SU-DHL-6 (cell line): ENCODE results near the gene TH.

Experiments used
- H2AFZ ChIP-seq: fragments of 200-600 bp; sonication (generic); 2 replicates; pipeline ENCODE4 v1.6.1; 2014; ENCODE audit warnings: low read depth, mild to moderate bottlenecking, moderate library complexity, mixed read lengths, antibody characterized with exemption, low read length; ENCODE audit not compliant: severe bottlenecking
- H3F3A ChIP-seq: fragments of 200-600 bp; shearing (Covaris generic); 2 replicates; pipeline ENCODE4 v1.6.0; 2016; ENCODE audit warnings: antibody characterized with exemption, mild to moderate bottlenecking; ENCODE audit not compliant: insufficient read depth
- H3K27ac ChIP-seq: fragments of 200-600 bp; sonication (generic); 2 replicates; pipeline ENCODE4 v1.5.1; 2016; ENCODE audit warnings: low read depth, mild to moderate bottlenecking, low read length, moderate library complexity, mixed read lengths
- H3K27me3 ChIP-seq: fragments of 200-600 bp; sonication (generic), shearing (Covaris generic); 2 replicates; pipeline ENCODE4 v1.6.0; 2014; ENCODE audit warnings: mild to moderate bottlenecking, low read length
- H3K36me3 ChIP-seq: fragments of 200-600 bp; sonication (generic); 2 replicates; pipeline ENCODE4 v1.6.1; 2014; ENCODE audit warnings: mild to moderate bottlenecking, low read length, mixed read lengths
- H3K4me2 ChIP-seq: fragments of 300-600, 200-600 bp; shearing (Covaris generic), sonication (generic); 2 replicates; pipeline ENCODE4 v1.6.0; 2014; ENCODE audit warnings: low read length, low read depth, mild to moderate bottlenecking; ENCODE audit not compliant: poor library complexity, severe bottlenecking
- H3K4me3 ChIP-seq: fragments of 200-600 bp; sonication (generic); 2 replicates; pipeline ENCODE4 v1.5.1; 2014; ENCODE audit warnings: antibody characterized with exemption, low read length, mild to moderate bottlenecking, mixed read lengths; ENCODE audit not compliant: insufficient read depth, poor library complexity, severe bottlenecking
- H3K79me2 ChIP-seq: fragments of 200-600 bp; sonication (generic); 2 replicates; pipeline ENCODE4 v1.6.1; 2014; ENCODE audit warnings: mild to moderate bottlenecking, low read length, moderate library complexity; ENCODE audit not compliant: insufficient read depth
- H3K9ac ChIP-seq: fragments of 200-600 bp; sonication (generic); 2 replicates; pipeline ENCODE4 v1.7.0; 2014; ENCODE audit warnings: mild to moderate bottlenecking, low read length
- H3K9me2 ChIP-seq: fragments of 200-600 bp; sonication (generic); replicated peaks from 2 replicates; pipeline ENCODE4 v1.6.1; 2014; ENCODE audit warnings: low read length; ENCODE audit not compliant: insufficient read depth
- H3K9me3 ChIP-seq: fragments of 200-600 bp; sonication (generic); 2 replicates; pipeline ENCODE4 v1.6.1; 2014; ENCODE audit warnings: low read length, mixed read lengths; ENCODE audit not compliant: insufficient read depth
- H4K20me1 ChIP-seq: fragments of 200-600 bp; sonication (generic); 2 replicates; pipeline ENCODE4 v1.6.1; 2014; ENCODE audit warnings: low read depth, mild to moderate bottlenecking, antibody characterized with exemption, low read length, moderate library complexity, mixed read lengths
- EZH2phosphoT487 ChIP-seq: fragments of 200-600 bp; sonication (generic), shearing (Covaris generic); conservative IDR thresholded peaks from 2 replicates; pipeline ENCODE4 v1.6.1; 2018; ENCODE audit warnings: mild to moderate bottlenecking, antibody characterized with exemption, low read length, moderate library complexity, mixed read lengths
- TF ChIP-seq, protein P1 (sequence below): fragments of 200-600 bp; sonication (generic); IDR thresholded peaks from one replicate; pipeline ENCODE4 v1.5.1; 2017; ENCODE audit warnings: antibody characterized with exemption, mild to moderate bottlenecking, low read length, moderate library complexity; ENCODE audit not compliant: insufficient read depth, poor library complexity, severe bottlenecking

The TH gene

DNA sequence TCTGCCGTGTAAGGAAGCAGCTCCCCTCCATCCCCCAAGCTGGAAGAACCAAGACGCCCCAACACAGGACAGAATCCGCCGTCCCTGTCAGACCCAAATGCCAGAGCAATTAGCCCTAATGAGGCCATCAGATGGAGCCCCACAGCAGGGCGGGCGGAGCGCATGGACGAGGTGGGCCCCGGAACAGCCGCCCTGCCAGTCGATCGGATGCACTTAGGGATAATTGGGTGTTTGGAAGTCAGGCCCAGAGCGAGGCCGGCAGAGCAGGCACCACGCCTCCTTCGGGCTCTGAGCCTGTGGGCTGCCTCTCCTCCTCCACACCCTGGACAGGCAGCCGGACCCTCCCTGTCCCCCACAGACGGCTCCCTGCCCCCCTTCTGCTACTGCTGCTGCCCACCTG is 5.5 kb upstream of the TH start:
- H3K27me3 ChIP-seq: no peaks in the 10 kb centered on the region
- H3K4me3 ChIP-seq: no peak overlapping the region
- no peaks in the 10 kb centered on the region for H3K9me3 ChIP-seq
- H4K20me1 ChIP-seq: no peaks in the 10 kb centered on the region
- no peaks in the 10 kb centered on the region for H3K9me2 ChIP-seq
- no peak overlapping the region for H3K27ac ChIP-seq
- H2AFZ ChIP-seq: no peak overlapping the region
- no peaks in the 10 kb centered on the region for H3F3A ChIP-seq
- H3K79me2 ChIP-seq: no peaks in the 10 kb centered on the region
- H3K4me2 ChIP-seq: no peak overlapping the region
- no peaks in the 10 kb centered on the region for H3K36me3 ChIP-seq
- TF ChIP-seq, protein P1, sequence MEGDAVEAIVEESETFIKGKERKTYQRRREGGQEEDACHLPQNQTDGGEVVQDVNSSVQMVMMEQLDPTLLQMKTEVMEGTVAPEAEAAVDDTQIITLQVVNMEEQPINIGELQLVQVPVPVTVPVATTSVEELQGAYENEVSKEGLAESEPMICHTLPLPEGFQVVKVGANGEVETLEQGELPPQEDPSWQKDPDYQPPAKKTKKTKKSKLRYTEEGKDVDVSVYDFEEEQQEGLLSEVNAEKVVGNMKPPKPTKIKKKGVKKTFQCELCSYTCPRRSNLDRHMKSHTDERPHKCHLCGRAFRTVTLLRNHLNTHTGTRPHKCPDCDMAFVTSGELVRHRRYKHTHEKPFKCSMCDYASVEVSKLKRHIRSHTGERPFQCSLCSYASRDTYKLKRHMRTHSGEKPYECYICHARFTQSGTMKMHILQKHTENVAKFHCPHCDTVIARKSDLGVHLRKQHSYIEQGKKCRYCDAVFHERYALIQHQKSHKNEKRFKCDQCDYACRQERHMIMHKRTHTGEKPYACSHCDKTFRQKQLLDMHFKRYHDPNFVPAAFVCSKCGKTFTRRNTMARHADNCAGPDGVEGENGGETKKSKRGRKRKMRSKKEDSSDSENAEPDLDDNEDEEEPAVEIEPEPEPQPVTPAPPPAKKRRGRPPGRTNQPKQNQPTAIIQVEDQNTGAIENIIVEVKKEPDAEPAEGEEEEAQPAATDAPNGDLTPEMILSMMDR: no peak
- no peak for TF ChIP-seq EZH2phosphoT487
- H3K9ac ChIP-seq: no peak overlapping the region

DNA sequence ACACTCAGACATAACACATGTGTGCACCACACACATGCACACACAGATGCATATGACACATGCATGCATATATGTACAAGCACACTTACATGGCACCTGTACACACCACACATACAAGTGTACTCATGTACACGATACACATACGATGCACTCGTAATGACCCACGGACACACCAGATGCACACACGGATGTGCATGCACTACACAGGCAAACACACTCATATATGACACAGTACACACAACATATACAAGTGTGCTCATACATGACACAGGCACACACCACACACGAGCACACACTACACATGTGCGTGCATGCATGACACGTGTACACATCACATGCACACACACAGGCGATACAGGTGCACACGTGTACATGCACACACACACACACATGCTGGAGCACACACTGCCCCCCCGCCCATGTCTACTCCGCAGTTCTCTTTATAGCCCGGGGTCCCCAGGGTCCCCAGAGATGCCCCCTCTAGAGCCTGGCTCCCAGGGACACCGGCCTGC is 4.8 kb upstream of the TH start:
- Histone ChIP-seq H3K79me2 (no peaks in the 10 kb centered on the region), H3K27me3 (no peaks in the 10 kb centered on the region), H4K20me1 (no peaks in the 10 kb centered on the region), H3K9ac (no peak overlapping the region), H3K36me3 (no peaks in the 10 kb centered on the region), H3K9me2 (no peaks in the 10 kb centered on the region), H2AFZ (no peak overlapping the region), H3F3A (no peaks in the 10 kb centered on the region), H3K27ac (no peak overlapping the region), H3K9me3 (no peaks in the 10 kb centered on the region), H3K4me3 (no peak overlapping the region), H3K4me2 (no peak overlapping the region)
- TF ChIP-seq, protein P1: no peak
- no peak for TF ChIP-seq EZH2phosphoT487

DNA sequence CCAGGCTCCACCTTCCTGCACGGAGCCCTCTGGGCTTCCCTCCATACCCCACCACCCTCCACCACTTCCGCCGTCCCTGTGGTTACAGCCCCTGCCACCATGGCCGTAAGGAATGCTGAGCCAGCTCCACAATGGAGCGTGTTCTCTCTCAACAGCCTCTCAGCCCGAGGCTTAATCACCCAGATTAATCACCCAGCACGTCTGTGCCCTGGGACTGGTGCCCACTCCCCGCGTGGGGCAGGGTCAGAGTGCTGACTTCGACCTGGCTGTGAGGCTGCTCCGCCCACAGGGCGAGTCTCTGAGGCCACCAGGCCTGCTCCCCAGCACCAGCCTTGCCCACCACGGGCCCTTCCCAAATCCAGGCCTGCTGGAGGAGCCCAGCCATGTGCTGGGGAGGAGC is 4.0 kb upstream of the TH start:
- Histone ChIP-seq H3K36me3 (no peaks in the 10 kb centered on the region), H3K9me2 (no peaks in the 10 kb centered on the region), H3K9ac (no peak overlapping the region), H3K27me3 (no peaks in the 10 kb centered on the region), H3F3A (no peaks in the 10 kb centered on the region), H2AFZ (no peak overlapping the region), H3K27ac (no peak overlapping the region), H3K4me2 (no peak overlapping the region), H3K4me3 (no peak overlapping the region), H4K20me1 (no peaks in the 10 kb centered on the region), H3K79me2 (no peaks in the 10 kb centered on the region), H3K9me3 (no peaks in the 10 kb centered on the region)
- TF ChIP-seq EZH2phosphoT487: no peak
- TF ChIP-seq, protein P1: no peak

DNA sequence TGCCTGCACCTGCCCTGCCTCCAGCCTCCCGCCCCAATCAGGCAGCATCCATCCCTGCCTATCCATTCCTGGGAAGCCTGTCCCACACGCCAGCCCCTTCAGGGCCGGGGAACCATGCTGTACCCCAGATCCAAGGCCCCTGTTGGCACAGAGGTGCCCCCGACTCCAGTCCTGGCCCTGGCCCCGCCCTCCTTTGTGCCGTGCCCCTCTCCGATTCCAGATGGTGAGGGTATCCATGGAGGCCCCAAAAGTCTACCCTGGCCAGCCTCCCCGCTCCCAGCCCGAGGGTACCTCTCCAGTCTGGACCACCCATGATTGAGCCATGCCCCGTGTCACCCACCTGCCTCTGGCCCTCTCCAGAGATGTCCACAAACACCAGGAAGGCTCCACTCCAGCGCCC is 2.7 kb upstream of the TH start:
- Histone ChIP-seq H3K36me3 (no peaks in the 10 kb centered on the region), H4K20me1 (no peaks in the 10 kb centered on the region), H3K9ac (no peak overlapping the region), H3K9me3 (no peaks in the 10 kb centered on the region), H3K27me3 (no peaks in the 10 kb centered on the region), H3K27ac (no peak overlapping the region), H2AFZ (no peak overlapping the region), H3K9me2 (no peaks in the 10 kb centered on the region), H3F3A (no peaks in the 10 kb centered on the region), H3K4me2 (no peak overlapping the region), H3K4me3 (no peak overlapping the region), H3K79me2 (no peaks in the 10 kb centered on the region)
- TF ChIP-seq, protein P1: no peak
